Left renal pelvis (tissue), 4 donors: ENCODE results near the gene IFRD1. TPM values are rescaled to one million over a fixed set of nuclear protein-coding genes. Genes with fewer than 3 reads are reported as not detected.

Experiments
- DNase-seq, 4 donors: peaks; one replicate each; pipeline ENCODE4 v3.0.0-alpha.2; 2013; ENCODE audit warnings: low read depth in 4 of 4, low spot score in 3 of 4
- polyA plus RNA-seq, 4 donors: library from polyadenylated mRNA; unstranded; fragments of 120-200 nt; gene quantifications; one replicate each; pipeline ENCODE4 v1.2.1, GENCODE V29; 2013; ENCODE audit not compliant: insufficient read length in 4 of 4

The IFRD1 gene
- polyA plus RNA-seq, 4 donors: 27.0 to 44.0 (median 37.7) TPM

- no peak for DNase-seq
Measured at GRCh38 chr7:112484671-112485167, 34.5 kb downstream of the IFRD1 start.

- no peak for DNase-seq
Measured at GRCh38 chr7:112485766-112486165, 35.5 kb downstream of the IFRD1 start.

- DNase-seq: no peak
Measured at GRCh38 chr7:112487457-112488263, 37.4 kb downstream of the IFRD1 start.

- no peak for DNase-seq
Measured at GRCh38 chr7:112488264-112488552, 37.9 kb downstream of the IFRD1 start.

GRCh38 chr7:112492186-112492585 lies 41.9 kb downstream of the IFRD1 start:
- no peak for DNase-seq

GRCh38 chr7:112494656-112495055 lies 44.4 kb downstream of the IFRD1 start:
- DNase-seq: no peak

- no peak for DNase-seq
Measured at GRCh38 chr7:112495156-112495788, 45.0 kb downstream of the IFRD1 start.

GRCh38 chr7:112495810-112496462 lies 45.7 kb downstream of the IFRD1 start:
- peak; percentile 18 to 36 (median 28) for DNase-seq

- DNase-seq: no peak
Measured at GRCh38 chr7:112497481-112497880, 47.2 kb downstream of the IFRD1 start.

- DNase-seq: no peak
Measured at GRCh38 chr7:112500619-112501018, 50.4 kb downstream of the IFRD1 start.

GRCh38 chr7:112501801-112502503 lies 51.7 kb downstream of the IFRD1 start:
- no peak for DNase-seq

- DNase-seq: no peak
Measured at GRCh38 chr7:112502700-112503099, 52.4 kb downstream of the IFRD1 start.

GRCh38 chr7:112503361-112503972 lies 53.2 kb downstream of the IFRD1 start:
- DNase-seq: no peak

- DNase-seq: no peak
Measured at GRCh38 chr7:112504093-112504695, 53.9 kb downstream of the IFRD1 start.

- no peak for DNase-seq
Measured at GRCh38 chr7:112505495-112505894, 55.2 kb downstream of the IFRD1 start.

GRCh38 chr7:112508404-112508803 lies 58.1 kb downstream of the IFRD1 start:
- no peak for DNase-seq

- no peak for DNase-seq
Measured at GRCh38 chr7:112509402-112509801, 59.1 kb downstream of the IFRD1 start.

- DNase-seq: no peak
Measured at GRCh38 chr7:112510001-112510742, 59.9 kb downstream of the IFRD1 start.

- no peak for DNase-seq
Measured at GRCh38 chr7:112510743-112511110, 60.5 kb downstream of the IFRD1 start.
